ENCODE measurements around the gene NTM.

DNA sequence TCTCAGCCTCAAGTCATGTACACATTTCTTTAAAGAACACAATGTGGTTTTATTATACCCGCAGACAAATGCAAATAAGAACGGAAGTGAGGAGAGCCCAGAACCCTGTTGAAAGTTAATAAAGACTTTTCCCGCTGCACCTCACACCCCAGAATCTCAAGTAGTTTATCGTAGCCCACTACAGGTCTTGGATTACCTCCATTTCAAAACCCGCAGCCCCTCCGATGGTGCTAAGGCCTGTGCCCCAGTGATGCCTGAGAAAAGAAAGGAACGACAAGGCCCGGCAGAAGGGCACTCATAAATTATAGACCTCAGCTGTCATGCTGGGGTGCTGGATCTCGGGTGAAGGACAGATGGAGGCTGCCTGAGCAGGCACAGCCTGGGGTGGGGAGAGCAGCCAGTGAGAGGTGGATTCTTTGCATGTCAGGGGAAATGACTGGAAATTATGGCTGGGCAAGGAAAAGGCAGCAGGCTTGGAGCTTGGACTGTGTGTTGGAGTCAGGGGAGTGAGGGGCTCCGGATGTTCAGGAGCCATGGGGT, 354.1 kb downstream of the NTM start:
- TF ChIP-seq POLR2AphosphoS5 (IDR thresholded peaks at IDR 0.05; ENCODE audit: low read depth, low read length) = no peak
- no peak for TF ChIP-seq TAF1 (IDR thresholded peaks at IDR 0.05; ENCODE audit: borderline replicate concordance, low read depth, low read length)
- no peak for TF ChIP-seq POLR2A (IDR thresholded peaks at IDR 0.05; ENCODE audit: low read depth, low read length)

Measured in GM12892 (cell line).